B cell (primary cell): ENCODE data around the gene DPEP2. TPM values are rescaled to one million over a fixed set of nuclear protein-coding genes. Genes with fewer than 3 reads are reported as not detected.

ENCODE experiments used
- ATAC-seq: fragments of 200-7000 bp; cut with Tn5 transposase; one replicate; pipeline ENCODE4 v1.10.0; 2021; ENCODE audit warnings: low read depth, mild to moderate bottlenecking, moderate number of reproducible peaks, moderate library complexity
- CTCF ChIA-PET: fragments of 350-600 bp; sonication (Branson Sonifier 250); formaldehyde crosslinking; loops from one replicate; lab custom pipeline; 2021; ENCODE audit warnings: antibody characterized with exemption, inconsistent platforms; lab: Charles Lee
- POLR2A ChIA-PET: fragments of 350-600 bp; sonication (Branson Sonifier 250); formaldehyde crosslinking; loops from one replicate; lab custom pipeline; 2021; ENCODE audit warnings: antibody characterized with exemption; lab: Charles Lee
- DNase-seq: peaks from one replicate; pipeline ENCODE4 v3.0.0; 2013
- H2AFZ ChIP-seq: 2 replicates; pipeline ENCODE4 v1.6.1; 2012; ENCODE audit warnings: mild to moderate bottlenecking, low read depth, low read length; ENCODE audit not compliant: insufficient read depth, poor library complexity, severe bottlenecking
- H3K27ac ChIP-seq, 2 donors: 1 replicate in 1 of 2; 2 replicates in 1 of 2; pipeline ENCODE4 v1.5.1; 2012 to 2013; ENCODE audit warnings: low read length in 2 of 2, mild to moderate bottlenecking in 2 of 2, moderate library complexity in 1 of 2
- H3K27me3 ChIP-seq, 4 experiments: fragments of 200-600 bp in 1 of 4; sonication (generic) in 1 of 4; replicated peaks in 1 of 4; 1 replicate in 2 of 4; 2 replicates in 2 of 4; pipeline versions ENCODE4 v1.6.1 to v1.7.0; 2013 to 2016; ENCODE audit warnings: low read length in 3 of 4, mild to moderate bottlenecking in 2 of 4, mixed read lengths in 1 of 4, moderate library complexity in 1 of 4; ENCODE audit not compliant: insufficient read depth in 4 of 4, control insufficient read depth in 3 of 4; ENCODE audit errors: control extremely low read depth in 1 of 4
- H3K36me3 ChIP-seq, 2 experiments: replicated peaks in 1 of 2; 1 replicate in 1 of 2; 2 replicates in 1 of 2; pipeline versions ENCODE4 v1.6.1 to v1.7.1; 2013; ENCODE audit warnings: low read length in 1 of 2; ENCODE audit not compliant: insufficient read depth in 2 of 2, control insufficient read depth in 1 of 2; ENCODE audit errors: control extremely low read depth in 1 of 2, extremely low read depth in 1 of 2
- H3K4me1 ChIP-seq, 2 donors: fragments of 200-600 bp in 1 of 2; sonication (generic) in 1 of 2; 1 replicate in 1 of 2; 2 replicates in 1 of 2; pipeline versions ENCODE4 v1.5.1 to v1.6.1; 2013 to 2017; ENCODE audit warnings: low read length in 2 of 2; ENCODE audit not compliant: control insufficient read depth in 2 of 2, insufficient read depth in 2 of 2
- H3K4me2 ChIP-seq: replicated peaks from 2 replicates; pipeline ENCODE3; 2012; ENCODE audit warnings: mild to moderate bottlenecking, low read depth, low read length; ENCODE audit not compliant: poor library complexity, severe bottlenecking
- H3K4me3 ChIP-seq, 5 experiments: fragments of 200-600 bp in 1 of 5; sonication (generic) in 1 of 5; 1 replicate in 3 of 5; 2 replicates in 2 of 5; pipeline versions ENCODE4 v1.5.1 to v1.7.0; 2011 to 2016; ENCODE audit warnings: low read length in 4 of 5, mild to moderate bottlenecking in 4 of 5, low read depth in 2 of 5, control low read depth in 1 of 5, moderate library complexity in 1 of 5; ENCODE audit not compliant: insufficient read depth in 1 of 5; ENCODE audit errors: control extremely low read depth in 1 of 5, extremely low read depth in 1 of 5
- H3K79me2 ChIP-seq: fragments of 200-600 bp; sonication (generic); one replicate; pipeline ENCODE4 v1.6.0; 2016; ENCODE audit warnings: low read length; ENCODE audit not compliant: control insufficient read depth, insufficient read depth
- H3K9ac ChIP-seq: fragments of 200-600 bp; sonication (generic); 2 replicates; pipeline ENCODE4 v1.6.1; 2017; ENCODE audit warnings: mild to moderate bottlenecking, low read length, moderate library complexity
- H3K9me3 ChIP-seq, 3 donors: one replicate each; pipeline versions ENCODE4 v1.6.1 to v1.7.1; 2013; ENCODE audit warnings: low read length in 2 of 3; ENCODE audit not compliant: control insufficient read depth in 2 of 3, insufficient read depth in 1 of 3; ENCODE audit errors: control extremely low read depth in 1 of 3
- H4K20me1 ChIP-seq: 2 replicates; pipeline ENCODE4 v1.6.0; 2012; ENCODE audit warnings: mild to moderate bottlenecking, low read length; ENCODE audit not compliant: insufficient read depth, control insufficient read depth, poor library complexity, severe bottlenecking
- H3K27ac Mint-ChIP-seq: one replicate; pipeline ENCODE4 v1.8.0; 2021; ENCODE audit warnings: mixed read lengths
- H3K27me3 Mint-ChIP-seq: one replicate; pipeline ENCODE4 v1.8.0; 2021; ENCODE audit warnings: mixed read lengths
- H3K4me1 Mint-ChIP-seq: one replicate; pipeline ENCODE4 v1.8.0; 2021; ENCODE audit warnings: mixed read lengths
- H3K4me3 Mint-ChIP-seq: one replicate; pipeline ENCODE4 v1.8.0; 2021; ENCODE audit warnings: mixed read lengths
- H3K9me3 Mint-ChIP-seq: one replicate; pipeline ENCODE4 v1.8.0; 2022; ENCODE audit warnings: mixed read lengths; ENCODE audit not compliant: insufficient read depth
- EZH2 ChIP-seq: IDR thresholded peaks from 2 replicates; pipeline ENCODE4 v1.6.1; 2012; ENCODE audit warnings: borderline replicate concordance, low read depth, mild to moderate bottlenecking, moderate library complexity, low read length; ENCODE audit not compliant: insufficient read depth, poor library complexity, severe bottlenecking
- WGBS: methylation state at CpG from one replicate; pipeline ENCODE4 v1.1.5; 2013; ENCODE audit warnings: missing lambda C conversion rate; ENCODE audit not compliant: insufficient coverage; 5-methylcytosine and 5-hydroxymethylcytosine counted together
- intact Hi-C: fragments of 100-400 bp; cut with micrococcal nuclease; formaldehyde crosslinking; loops from one replicate; pipeline ENCODE4 v1.10.0; 2022
- polyA plus RNA-seq: library from polyadenylated mRNA; depleted of rRNA; stranded (reverse); fragments of >200 nt; gene quantifications from 2 replicates; pipeline ENCODE4 v1.2.3, GENCODE V29; 2012
- total RNA-seq, 2 donors: library from RNA; stranded (reverse); fragments of 120-200 nt in 1 of 2; gene quantifications; 1 replicate in 1 of 2; 2 replicates in 1 of 2; pipeline versions ENCODE4 v1.2.3 to v1.2.4, GENCODE V29; 2013 to 2022
- TF ChIP-seq, protein P1 (sequence below): fragments of 200-600 bp; IDR thresholded peaks from one replicate; pipeline ENCODE4 v1.8.0; 2022; ENCODE audit warnings: antibody characterized with exemption, mild to moderate bottlenecking

The DPEP2 gene
- total and polyA plus RNA-seq, 2 donors (not counting 1 experiment from before 2014, with no cell fraction given): 123 to 150 TPM

DNA sequence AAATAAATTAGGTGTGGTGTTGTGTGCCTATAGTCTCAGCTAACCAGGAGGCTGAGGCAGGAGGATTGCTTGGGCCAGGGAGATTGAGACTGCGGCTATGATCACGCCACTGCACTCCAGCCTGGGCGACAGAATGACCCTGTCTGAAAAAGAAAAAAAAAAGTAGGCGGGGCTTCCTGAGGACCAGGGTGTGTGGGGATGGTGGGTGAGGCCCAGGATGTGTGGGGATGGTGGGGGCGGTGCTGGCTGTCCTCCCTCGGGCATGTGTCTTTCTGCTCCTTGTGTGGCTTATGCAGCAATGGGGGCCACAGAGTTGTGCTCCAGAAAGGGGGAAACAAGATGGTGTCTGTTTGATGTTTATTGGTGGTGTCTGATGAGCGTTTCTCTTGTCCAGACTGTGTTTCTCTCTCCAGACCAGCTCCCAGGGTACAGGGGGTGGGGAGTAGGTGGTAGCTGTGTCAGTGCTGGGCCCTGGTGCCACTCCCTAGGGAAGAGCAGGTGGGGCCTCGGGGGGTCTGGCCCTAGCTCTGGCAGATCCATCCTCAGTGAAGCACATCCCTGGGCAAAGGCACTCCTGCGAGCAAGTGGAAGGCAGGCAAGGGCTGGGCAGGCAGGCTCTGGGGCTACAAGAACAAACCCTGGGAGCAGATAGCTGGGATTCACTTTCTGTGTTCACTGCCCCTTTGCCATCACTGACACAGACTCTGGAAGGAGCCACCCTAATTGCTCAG lies 57.6 kb downstream of the DPEP2 start:
- no peak for ATAC-seq
- ChIA-PET POLR2A (interaction anchor here (0.5 to 1.4 kb wide), 3 partner anchors 22 to 377 kb away, joined by 3 to 5 read pairs (median 4); no protein-coding TSS in a partner anchor), CTCF (interaction anchor here (0.7 to 2.9 kb wide), 14 partner anchors 8 to 126 kb away, joined by 3 to 12 read pairs (median 4); partner anchors contain the start of gene NRN1L)
- no peak overlapping the region for H3K4me2 ChIP-seq
- no peaks in the 10 kb centered on the region for H3K27me3 ChIP-seq
- no peak overlapping the region for H3K4me3 ChIP-seq
- TF ChIP-seq, protein P1, sequence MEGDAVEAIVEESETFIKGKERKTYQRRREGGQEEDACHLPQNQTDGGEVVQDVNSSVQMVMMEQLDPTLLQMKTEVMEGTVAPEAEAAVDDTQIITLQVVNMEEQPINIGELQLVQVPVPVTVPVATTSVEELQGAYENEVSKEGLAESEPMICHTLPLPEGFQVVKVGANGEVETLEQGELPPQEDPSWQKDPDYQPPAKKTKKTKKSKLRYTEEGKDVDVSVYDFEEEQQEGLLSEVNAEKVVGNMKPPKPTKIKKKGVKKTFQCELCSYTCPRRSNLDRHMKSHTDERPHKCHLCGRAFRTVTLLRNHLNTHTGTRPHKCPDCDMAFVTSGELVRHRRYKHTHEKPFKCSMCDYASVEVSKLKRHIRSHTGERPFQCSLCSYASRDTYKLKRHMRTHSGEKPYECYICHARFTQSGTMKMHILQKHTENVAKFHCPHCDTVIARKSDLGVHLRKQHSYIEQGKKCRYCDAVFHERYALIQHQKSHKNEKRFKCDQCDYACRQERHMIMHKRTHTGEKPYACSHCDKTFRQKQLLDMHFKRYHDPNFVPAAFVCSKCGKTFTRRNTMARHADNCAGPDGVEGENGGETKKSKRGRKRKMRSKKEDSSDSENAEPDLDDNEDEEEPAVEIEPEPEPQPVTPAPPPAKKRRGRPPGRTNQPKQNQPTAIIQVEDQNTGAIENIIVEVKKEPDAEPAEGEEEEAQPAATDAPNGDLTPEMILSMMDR: no peak
- no peak for TF ChIP-seq EZH2
- Mint-ChIP-seq H3K4me3 (no peak overlapping the region), H3K4me1 (peaks cover 22% of the 10 kb centered on the region), H3K27ac (no peak overlapping the region), H3K27me3 (no peaks in the 10 kb centered on the region), H3K9me3 (no peaks in the 10 kb centered on the region)
- H3K36me3 ChIP-seq: peaks cover 0 to 7% of the 10 kb centered on the region in 2 experiments
- no peak overlapping the region for H3K27ac ChIP-seq
- no peaks in the 10 kb centered on the region for H3K9me3 ChIP-seq
- 88% methylated on average over 9 of the region's 9 CpGs for WGBS
- no peak for DNase-seq
- intact Hi-C loops: no loop called here
- H2AFZ ChIP-seq: no peak overlapping the region
- H4K20me1 ChIP-seq: peaks cover 11% of the 10 kb centered on the region
- H3K9ac ChIP-seq: no peak overlapping the region
- peaks cover 18 to 38% of the 10 kb centered on the region in 2 donors for H3K4me1 ChIP-seq
- H3K79me2 ChIP-seq: peaks cover 61% of the 10 kb centered on the region
